ENCODE results near the gene XIRP1. TPM values are rescaled to one million over a fixed set of nuclear protein-coding genes. Genes with fewer than 3 reads are reported as not detected.

XIRP1 gene
- total RNA-seq, 4 donors from 2014 or later, result not detected

DNA sequence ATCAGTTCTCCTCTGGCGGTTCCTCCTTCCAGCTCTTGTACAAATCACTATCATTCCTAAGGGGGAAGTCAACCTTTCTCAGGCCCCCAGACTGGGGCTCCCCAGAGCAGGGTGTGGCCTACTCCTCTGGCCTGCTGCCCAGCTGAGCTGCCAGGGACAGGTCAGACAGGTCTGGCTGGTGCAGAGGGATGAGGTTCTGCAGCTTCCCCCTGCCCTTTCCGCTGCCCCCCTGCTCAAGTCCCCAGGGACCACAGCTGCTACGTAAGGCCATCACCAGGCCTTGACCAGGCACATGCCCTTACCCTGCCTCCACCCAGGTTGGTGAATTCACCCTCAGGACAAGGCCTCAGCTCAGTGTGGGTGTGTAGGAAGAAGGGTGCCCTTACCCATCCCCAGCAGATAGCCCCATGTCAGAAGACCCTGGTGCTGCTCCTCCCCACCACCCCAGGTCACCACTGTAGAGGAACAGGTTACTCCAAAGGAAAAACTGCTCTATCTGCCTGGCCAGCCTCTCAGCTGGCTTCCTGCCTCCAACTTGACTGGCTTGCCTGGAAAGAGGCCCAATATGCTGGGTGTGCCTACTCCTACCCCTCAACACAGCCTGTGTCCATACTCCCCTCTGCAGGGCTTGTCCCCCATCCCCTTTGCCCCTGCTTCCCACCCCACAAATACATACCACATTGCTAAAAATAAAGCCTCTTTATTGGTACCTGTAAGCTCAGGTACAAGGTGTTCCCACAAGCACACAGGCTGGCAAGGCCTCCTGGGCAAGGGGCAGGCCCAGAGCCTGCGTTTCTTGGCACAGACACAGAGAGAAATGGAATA, 51.0 kb downstream of the XIRP1 start:
- intact Hi-C loops (cut with DNase I), result loop anchor here (5.0 kb wide), 1 partner anchor 41 kb away; no protein-coding TSS in a partner anchor
- Histone ChIP-seq H3K27ac (peak overlapping the region; percentile 89 to 94 (median 92)), H3K9me3 (no peaks in the 10 kb centered on the region), H3K36me3 (peaks cover 40 to 44% of the 10 kb centered on the region in 2 donors), H3K4me3 (replicated peaks in 1 of 3) (no peak overlapping the region), H3K27me3 (no peaks in the 10 kb centered on the region), H3K4me1 (peaks cover 45 to 58% of the 10 kb centered on the region in 2 donors)
- peak; percentile 95 to 96 for DNase-seq
- peak in 1 of 2 donors; percentile 21 for TF ChIP-seq POLR2A (IDR thresholded peaks at IDR 0.05)
- TF ChIP-seq, protein P1, sequence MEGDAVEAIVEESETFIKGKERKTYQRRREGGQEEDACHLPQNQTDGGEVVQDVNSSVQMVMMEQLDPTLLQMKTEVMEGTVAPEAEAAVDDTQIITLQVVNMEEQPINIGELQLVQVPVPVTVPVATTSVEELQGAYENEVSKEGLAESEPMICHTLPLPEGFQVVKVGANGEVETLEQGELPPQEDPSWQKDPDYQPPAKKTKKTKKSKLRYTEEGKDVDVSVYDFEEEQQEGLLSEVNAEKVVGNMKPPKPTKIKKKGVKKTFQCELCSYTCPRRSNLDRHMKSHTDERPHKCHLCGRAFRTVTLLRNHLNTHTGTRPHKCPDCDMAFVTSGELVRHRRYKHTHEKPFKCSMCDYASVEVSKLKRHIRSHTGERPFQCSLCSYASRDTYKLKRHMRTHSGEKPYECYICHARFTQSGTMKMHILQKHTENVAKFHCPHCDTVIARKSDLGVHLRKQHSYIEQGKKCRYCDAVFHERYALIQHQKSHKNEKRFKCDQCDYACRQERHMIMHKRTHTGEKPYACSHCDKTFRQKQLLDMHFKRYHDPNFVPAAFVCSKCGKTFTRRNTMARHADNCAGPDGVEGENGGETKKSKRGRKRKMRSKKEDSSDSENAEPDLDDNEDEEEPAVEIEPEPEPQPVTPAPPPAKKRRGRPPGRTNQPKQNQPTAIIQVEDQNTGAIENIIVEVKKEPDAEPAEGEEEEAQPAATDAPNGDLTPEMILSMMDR (IDR thresholded peaks at IDR 0.05), result no peak
- 25 to 27% methylated on average over 2 of the region's 4 CpGs for WGBS, 2 donors

DNA sequence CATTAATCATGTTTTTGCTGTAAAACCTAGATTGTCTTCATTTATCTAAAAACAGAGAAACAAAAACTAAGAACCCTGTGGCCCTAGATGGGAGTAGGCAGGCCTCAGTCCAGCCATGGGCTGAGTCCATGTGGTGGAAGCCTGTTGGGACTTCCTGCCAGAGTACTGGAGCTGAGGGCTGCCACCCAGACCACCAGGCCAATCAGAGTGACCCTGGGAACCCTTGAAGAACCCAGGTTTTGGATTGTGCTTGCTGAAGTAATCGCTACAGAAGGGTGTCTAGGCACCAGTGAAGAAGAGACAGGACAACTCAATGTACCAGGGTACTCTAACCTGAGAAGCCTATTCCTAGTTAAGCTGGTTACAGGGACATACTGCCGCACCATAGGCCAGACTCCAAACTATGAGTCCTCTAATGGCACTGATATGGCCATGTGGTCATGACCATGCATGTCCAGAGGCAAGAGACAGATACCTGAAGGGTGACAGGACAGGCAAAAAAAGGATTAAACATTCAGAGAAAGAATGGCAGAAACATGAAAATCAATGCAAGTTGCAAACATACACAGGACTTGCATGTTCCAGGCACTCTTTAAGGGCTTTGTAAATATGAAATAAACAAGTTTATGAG, 51.9 kb downstream of the XIRP1 start:
- no peak for DNase-seq
- TF ChIP-seq POLR2A (IDR thresholded peaks at IDR 0.05), result no peak
- TF ChIP-seq, protein P1 (IDR thresholded peaks at IDR 0.05), result no peak
- Histone ChIP-seq H3K4me1 (peaks cover 42 to 59% of the 10 kb centered on the region in 2 donors), H3K27ac (peak overlapping the region; percentile 89 to 94 (median 92)), H3K36me3 (peaks cover 30 to 35% of the 10 kb centered on the region in 2 donors), H3K27me3 (no peaks in the 10 kb centered on the region), H3K4me3 (replicated peaks in 1 of 3) (no peak overlapping the region), H3K9me3 (no peaks in the 10 kb centered on the region)
- 84 to 85% methylated on average over 2 of the region's 2 CpGs for WGBS, 2 donors
- intact Hi-C loops (cut with DNase I), result loop anchor here (5.0 kb wide), 1 partner anchor 42 kb away; no protein-coding TSS in a partner anchor

DNA sequence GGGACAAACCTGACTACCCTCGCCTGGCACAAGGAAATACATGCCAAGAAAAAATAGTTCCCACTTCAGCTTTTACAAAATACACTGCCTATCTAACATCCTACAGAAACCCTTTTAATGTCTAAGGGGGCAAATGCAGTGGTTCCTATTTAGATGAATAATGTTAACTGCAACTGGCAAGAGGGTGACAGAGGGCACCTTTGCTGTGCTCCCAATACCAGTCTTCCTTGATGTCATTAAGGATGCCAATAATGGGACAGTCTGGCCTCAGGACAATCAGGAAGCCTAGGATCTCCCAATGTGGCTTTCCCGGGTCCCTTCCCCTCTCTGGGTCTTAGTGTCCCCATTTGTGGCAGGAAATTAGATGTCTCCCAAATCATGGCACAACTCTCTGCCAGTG, 53.0 kb downstream of the XIRP1 start:
- 61 to 80% methylated on average over 1 to 2 of the region's 2 CpGs for WGBS, 2 donors
- intact Hi-C loops (cut with DNase I), result no loop called here
- peaks cover 45 to 64% of the 10 kb centered on the region in 2 donors for H3K4me1 ChIP-seq
- no peak for TF ChIP-seq POLR2A (IDR thresholded peaks at IDR 0.05)
- TF ChIP-seq, protein P1 (IDR thresholded peaks at IDR 0.05), result no peak
- H3K36me3 ChIP-seq, result peaks cover 20 to 25% of the 10 kb centered on the region in 2 donors
- peak overlapping the region; percentile 89 to 94 (median 92) for H3K27ac ChIP-seq
- no peak for DNase-seq
- no peaks in the 10 kb centered on the region for H3K9me3 ChIP-seq
- no peaks in the 10 kb centered on the region for H3K27me3 ChIP-seq
- no peak overlapping the region for H3K4me3 ChIP-seq (replicated peaks in 1 of 3)

DNA sequence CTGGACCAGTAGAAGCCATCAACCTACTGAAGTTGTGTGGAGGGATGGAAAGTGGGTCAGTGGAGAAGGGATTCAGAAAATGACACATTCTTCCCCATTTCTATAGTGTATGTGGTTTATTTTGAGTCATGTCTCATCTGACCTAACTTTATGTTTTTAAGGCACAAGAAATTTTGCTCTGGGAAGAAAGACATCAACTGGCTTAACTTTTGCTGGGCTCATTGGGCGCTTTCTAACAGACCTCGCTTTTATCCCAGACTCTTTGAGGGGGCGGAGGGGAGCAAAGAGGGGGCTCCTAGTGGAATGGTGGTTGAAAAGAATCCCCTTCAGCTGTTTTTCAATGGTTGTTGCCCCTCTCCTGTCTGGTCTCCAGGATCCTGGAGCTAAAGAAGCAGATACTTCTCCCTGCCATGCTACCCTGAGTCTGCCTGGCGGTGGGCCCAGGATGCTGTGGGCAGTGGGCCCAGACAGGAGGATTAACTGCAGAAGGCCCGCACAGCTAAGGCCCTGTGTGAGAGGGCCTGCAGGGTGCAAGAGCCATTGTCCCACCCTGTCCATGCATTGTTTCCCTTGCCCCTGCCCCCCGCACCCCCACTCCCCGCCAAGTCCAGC, 53.5 kb downstream of the XIRP1 start:
- Histone ChIP-seq H3K9me3 (no peaks in the 10 kb centered on the region), H3K4me3 (replicated peaks in 1 of 3) (no peak overlapping the region), H3K36me3 (peaks cover 15 to 19% of the 10 kb centered on the region in 2 donors), H3K4me1 (peaks cover 45 to 64% of the 10 kb centered on the region in 2 donors), H3K27ac (peak overlapping the region; percentile 17 to 92 (median 89)), H3K27me3 (no peaks in the 10 kb centered on the region)
- DNase-seq, result peak; percentile 87 to 93
- intact Hi-C loops (cut with DNase I), result no loop called here
- 36 to 53% methylated on average over 6 to 7 of the region's 7 CpGs for whole genome bisulfite sequencing, 2 donors
- TF ChIP-seq, protein P1 (IDR thresholded peaks at IDR 0.05), result no peak
- no peak for TF ChIP-seq POLR2A (IDR thresholded peaks at IDR 0.05)

Data from thyroid gland (tissue), 4 donors.